ENCODE measurements around the gene NR2F2.

DNA sequence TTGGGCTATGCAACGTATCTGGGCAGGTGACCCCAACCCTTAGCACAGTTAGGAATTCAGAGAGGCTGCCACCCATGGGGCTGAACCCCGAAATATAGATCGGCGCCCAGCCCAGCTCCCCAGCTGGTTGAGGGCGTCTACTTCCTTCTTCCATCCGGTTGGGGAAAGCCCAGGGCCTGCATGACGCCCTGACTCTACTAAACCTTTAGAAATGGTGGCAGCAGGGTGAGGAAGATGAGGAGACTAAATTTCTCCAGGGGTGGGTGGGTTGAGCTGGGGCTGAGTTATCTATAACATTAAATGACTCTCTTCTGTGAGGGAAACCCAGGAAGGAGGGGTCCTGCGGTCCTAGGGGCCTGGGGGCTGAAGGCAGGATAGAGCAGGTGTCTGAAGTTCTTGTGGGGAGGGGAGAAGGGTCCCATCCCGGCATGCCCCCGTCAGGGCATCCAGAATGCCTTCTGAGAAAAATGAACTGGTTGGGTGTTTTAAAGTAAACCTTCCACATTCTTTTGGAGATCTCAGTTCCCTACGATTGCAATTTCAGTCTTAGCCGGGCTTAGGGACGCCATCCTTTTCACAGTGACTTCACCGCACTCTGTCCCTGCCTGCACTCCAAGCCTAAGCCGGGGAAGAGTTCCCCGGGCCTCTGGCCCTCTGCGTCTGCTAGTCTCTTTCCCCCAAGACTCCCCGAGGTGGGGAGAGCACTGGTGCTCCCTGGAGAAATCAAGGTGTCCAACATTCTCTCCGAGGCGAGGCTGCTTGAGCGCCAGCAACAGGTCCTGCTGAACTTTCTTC is 28.5 kb downstream of the NR2F2 start:
- TF ChIP-seq, protein P1, sequence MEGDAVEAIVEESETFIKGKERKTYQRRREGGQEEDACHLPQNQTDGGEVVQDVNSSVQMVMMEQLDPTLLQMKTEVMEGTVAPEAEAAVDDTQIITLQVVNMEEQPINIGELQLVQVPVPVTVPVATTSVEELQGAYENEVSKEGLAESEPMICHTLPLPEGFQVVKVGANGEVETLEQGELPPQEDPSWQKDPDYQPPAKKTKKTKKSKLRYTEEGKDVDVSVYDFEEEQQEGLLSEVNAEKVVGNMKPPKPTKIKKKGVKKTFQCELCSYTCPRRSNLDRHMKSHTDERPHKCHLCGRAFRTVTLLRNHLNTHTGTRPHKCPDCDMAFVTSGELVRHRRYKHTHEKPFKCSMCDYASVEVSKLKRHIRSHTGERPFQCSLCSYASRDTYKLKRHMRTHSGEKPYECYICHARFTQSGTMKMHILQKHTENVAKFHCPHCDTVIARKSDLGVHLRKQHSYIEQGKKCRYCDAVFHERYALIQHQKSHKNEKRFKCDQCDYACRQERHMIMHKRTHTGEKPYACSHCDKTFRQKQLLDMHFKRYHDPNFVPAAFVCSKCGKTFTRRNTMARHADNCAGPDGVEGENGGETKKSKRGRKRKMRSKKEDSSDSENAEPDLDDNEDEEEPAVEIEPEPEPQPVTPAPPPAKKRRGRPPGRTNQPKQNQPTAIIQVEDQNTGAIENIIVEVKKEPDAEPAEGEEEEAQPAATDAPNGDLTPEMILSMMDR (IDR thresholded peaks at IDR 0.05; ENCODE audit: low read depth, low read length, poor library complexity, severe bottlenecking) = no peak
- no peak for TF ChIP-seq EZH2phosphoT487 (IDR thresholded peaks at IDR 0.05; ENCODE audit: borderline replicate concordance, low read length)
